Osteocyte (in vitro differentiated cells): ENCODE data around the gene ZNF783. TPM values are rescaled to one million over a fixed set of nuclear protein-coding genes. Genes with fewer than 3 reads are reported as not detected.

Source experiments
- DNase-seq: peaks from one replicate; pipeline ENCODE4 v3.0.0; 2021; ENCODE audit warnings: mixed read lengths; ENCODE audit not compliant: unreplicated experiment; ENCODE audit errors: extremely low spot score
- H3K27ac Mint-ChIP-seq: one replicate; pipeline ENCODE4 v1.8.0; 2021; ENCODE audit warnings: mild to moderate bottlenecking, mixed read lengths; ENCODE audit not compliant: unreplicated experiment
- H3K27me3 Mint-ChIP-seq: one replicate; pipeline ENCODE4 v1.8.0; 2021; ENCODE audit warnings: mixed read lengths; ENCODE audit not compliant: unreplicated experiment
- H3K36me3 Mint-ChIP-seq: one replicate; pipeline ENCODE4 v1.8.0; 2021; ENCODE audit warnings: mixed read lengths; ENCODE audit not compliant: unreplicated experiment
- H3K4me1 Mint-ChIP-seq: one replicate; pipeline ENCODE4 v1.8.0; 2021; ENCODE audit warnings: mixed read lengths; ENCODE audit not compliant: unreplicated experiment
- H3K4me3 Mint-ChIP-seq: one replicate; pipeline ENCODE4 v1.8.0; 2021; ENCODE audit warnings: mild to moderate bottlenecking, moderate library complexity, mixed read lengths; ENCODE audit not compliant: unreplicated experiment
- H3K9me3 Mint-ChIP-seq: one replicate; pipeline ENCODE4 v1.8.0; 2021; ENCODE audit warnings: mixed read lengths; ENCODE audit not compliant: unreplicated experiment
- CTCF ChIP-seq: fragments of 200-600 bp; sonication (generic); IDR thresholded peaks from 2 replicates; pipeline ENCODE4 v1.5.0; 2021; ENCODE audit warnings: antibody characterized with exemption, mild to moderate bottlenecking, moderate library complexity
- total RNA-seq: library from RNA; stranded (reverse); gene quantifications from 2 replicates; pipeline ENCODE4 v1.2.1, GENCODE V29; 2021

Gene ZNF783
- total RNA-seq, 1 donor from 2014 or later, result 26.0 TPM

DNA sequence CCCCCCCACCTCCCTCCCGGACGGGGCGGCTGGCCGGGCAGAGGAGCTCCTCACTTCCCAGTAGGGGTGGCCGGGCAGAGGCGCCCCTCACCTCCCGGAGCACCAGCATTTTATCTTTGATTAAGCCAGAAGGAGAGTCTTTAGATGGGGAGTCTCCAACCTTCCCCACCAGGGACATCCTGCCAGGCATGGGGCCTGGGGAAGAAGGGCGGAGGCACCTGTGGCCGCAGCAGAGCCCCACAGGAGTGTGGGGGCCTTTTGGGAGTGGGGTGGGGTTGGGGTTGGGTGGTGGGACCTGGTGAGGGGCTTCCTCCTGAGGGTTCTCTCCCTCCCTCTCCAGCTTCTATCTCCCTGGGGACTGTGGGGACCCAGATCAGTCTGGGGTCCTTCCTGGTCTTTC lies 18.2 kb downstream of the ZNF783 start:
- TF ChIP-seq CTCF, result no peak
- H3K36me3 Mint-ChIP-seq, result peaks cover 34% of the 10 kb centered on the region
- H3K9me3 Mint-ChIP-seq, result no peaks in the 10 kb centered on the region
- H3K27me3 Mint-ChIP-seq, result no peaks in the 10 kb centered on the region
- DNase-seq, result no peak
- H3K27ac Mint-ChIP-seq, result no peak overlapping the region
- no peak overlapping the region for H3K4me3 Mint-ChIP-seq
- H3K4me1 Mint-ChIP-seq, result peaks cover 7% of the 10 kb centered on the region

- H3K27ac Mint-ChIP-seq, result no peak overlapping the region
- no peak overlapping the region for H3K4me3 Mint-ChIP-seq
- no peak for TF ChIP-seq CTCF
- H3K36me3 Mint-ChIP-seq, result peaks cover 29% of the 10 kb centered on the region
- DNase-seq, result no peak
- peaks cover 11% of the 10 kb centered on the region for H3K4me1 Mint-ChIP-seq
- no peaks in the 10 kb centered on the region for H3K27me3 Mint-ChIP-seq
- no peaks in the 10 kb centered on the region for H3K9me3 Mint-ChIP-seq
These were observed 18.9 kb downstream of the ZNF783 start for GRCh38 chr7:149280661-149281507.

DNA sequence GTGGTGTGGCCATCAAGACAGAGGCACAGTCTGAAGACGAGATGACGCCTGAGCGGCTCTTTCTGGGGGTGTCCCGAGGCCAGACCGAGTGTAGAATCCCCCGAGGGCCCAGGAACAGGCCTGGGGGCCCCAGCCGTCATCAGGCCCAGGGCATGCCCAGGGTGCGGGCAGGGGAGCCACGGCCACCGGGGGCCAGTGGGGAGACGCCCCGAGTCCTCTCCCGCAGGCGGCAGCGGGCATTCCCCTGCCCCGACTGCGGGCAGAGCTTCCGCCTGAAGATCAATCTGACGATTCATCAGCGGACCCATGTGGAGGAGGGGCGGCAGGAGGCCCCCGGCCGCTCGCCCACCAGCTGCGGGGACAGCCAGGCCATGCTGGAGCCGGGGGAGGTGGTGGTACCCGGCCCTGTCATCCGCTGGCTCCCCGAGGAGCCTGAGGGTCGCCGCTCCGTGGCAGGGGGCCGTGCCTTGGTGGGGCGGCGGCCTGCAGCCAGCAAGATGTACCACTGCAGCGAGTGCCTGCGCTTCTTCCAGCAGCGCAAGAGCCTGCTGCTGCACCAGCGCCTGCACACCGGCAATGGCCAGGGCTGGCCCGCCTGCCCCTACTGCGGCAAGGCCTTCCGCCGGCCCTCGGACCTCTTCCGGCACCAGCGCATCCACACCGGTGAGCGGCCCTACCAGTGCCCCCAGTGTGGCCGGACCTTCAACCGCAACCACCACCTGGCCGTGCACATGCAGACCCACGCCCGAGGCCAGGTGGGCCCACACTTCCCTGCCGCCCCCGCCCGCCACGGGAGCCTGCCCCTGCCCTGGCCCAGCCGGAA lies 19.7 kb downstream of the ZNF783 start:
- Mint-ChIP-seq H3K9me3 (no peaks in the 10 kb centered on the region), H3K27me3 (no peaks in the 10 kb centered on the region), H3K4me1 (peaks cover 12% of the 10 kb centered on the region), H3K27ac (no peak overlapping the region), H3K4me3 (no peak overlapping the region), H3K36me3 (peaks cover 24% of the 10 kb centered on the region)
- TF ChIP-seq CTCF, result no peak
- DNase-seq, result no peak

DNA sequence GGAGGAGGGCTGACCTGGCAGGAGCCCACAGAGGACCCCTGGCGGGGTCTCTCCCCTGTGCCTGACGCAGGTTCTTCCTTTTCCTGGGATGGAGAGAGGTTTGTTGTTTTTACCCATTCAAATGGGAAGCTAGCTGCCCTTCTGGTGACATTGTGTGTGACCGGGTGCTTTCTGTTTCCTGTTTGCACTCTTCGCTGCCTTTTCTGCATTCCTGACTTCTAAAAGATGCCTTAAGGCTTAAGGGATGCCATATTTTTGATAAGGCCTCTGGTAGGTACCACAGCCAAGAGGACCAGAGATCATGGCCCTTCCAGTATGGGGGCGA lies 20.3 kb downstream of the ZNF783 start:
- no peak overlapping the region for H3K4me3 Mint-ChIP-seq
- H3K4me1 Mint-ChIP-seq, result peaks cover 12% of the 10 kb centered on the region
- peaks cover 21% of the 10 kb centered on the region for H3K36me3 Mint-ChIP-seq
- no peak for TF ChIP-seq CTCF
- no peaks in the 10 kb centered on the region for H3K9me3 Mint-ChIP-seq
- H3K27me3 Mint-ChIP-seq, result no peaks in the 10 kb centered on the region
- no peak overlapping the region for H3K27ac Mint-ChIP-seq
- no peak for DNase-seq

DNA sequence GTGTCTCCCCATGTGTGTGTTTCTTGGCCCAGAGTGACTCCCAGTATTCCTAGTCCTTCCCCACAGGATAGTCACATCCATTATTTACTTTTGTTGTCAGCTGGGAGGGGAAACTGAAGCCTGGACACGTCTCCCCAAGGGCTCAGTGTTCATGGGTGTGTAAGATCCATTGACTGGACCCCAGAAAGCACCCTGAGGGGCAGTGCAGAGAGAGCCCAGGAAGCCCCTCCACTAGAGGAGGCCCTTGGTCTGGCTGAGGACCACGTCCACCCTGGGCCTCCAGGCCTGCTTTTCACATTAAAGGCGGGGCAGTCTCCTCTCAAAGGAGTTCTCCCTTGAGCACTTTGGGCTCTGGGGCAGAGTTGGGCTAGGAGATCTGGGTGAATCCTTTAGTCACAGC lies 21.3 kb downstream of the ZNF783 start:
- no peaks in the 10 kb centered on the region for H3K9me3 Mint-ChIP-seq
- H3K36me3 Mint-ChIP-seq, result peaks cover 20% of the 10 kb centered on the region
- peaks cover 12% of the 10 kb centered on the region for H3K4me1 Mint-ChIP-seq
- no peak overlapping the region for H3K27ac Mint-ChIP-seq
- no peaks in the 10 kb centered on the region for H3K27me3 Mint-ChIP-seq
- H3K4me3 Mint-ChIP-seq, result no peak overlapping the region
- no peak for DNase-seq
- TF ChIP-seq CTCF, result no peak
